ENCODE data around the gene CHPF2.

The CHPF2 gene
- 141 to 157 reads per million in 2 experiments for total RNA-seq

DNA sequence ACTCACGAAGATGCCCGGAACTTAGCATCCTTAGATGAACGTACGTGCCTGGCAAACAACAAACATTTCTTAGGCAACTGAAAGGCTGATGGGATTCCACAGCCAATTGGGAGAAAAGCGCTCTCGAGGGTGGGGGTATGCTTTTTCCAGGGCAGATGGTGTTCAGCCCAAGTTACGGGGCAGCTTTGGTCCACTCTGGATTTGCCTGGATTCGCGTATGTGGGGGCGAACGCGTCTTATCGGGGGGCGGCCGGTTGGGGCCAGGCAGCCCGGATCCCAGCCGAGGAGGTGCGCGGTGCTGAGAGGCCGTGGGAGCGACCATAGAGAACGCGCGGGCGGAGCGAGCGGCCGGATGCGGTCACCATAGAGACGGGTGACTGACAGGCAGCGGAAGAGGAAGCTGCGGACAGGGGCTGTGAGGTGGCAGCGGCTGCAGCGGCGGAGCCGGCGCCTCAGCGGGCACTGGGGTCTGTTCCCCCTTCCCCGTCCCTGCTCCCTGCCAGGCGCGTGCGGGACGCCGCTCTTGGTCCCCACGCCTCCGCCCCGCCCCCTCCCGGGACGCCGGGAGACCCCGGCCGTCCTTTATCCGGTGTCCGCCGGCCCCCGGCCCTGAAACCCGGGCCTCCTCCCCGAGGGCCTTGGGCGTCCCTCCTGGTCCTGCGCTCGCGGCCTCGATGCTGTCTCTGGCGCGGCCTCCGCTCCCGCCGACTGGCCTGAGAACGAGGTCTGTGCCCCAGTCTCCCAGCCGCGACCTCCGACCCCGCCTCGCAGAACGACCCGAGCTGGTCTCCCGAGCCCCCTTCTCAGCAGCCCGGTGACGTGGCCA, at the start of gene CHPF2:
TSS of gene CHPF2 (plus strand) at position 393 of the 826 bp plus-strand sequence. CDS start 1,529 bp downstream, outside the sequence.
- peak; percentile 78 for DNase-seq (ENCODE audit: low read depth)

DNA sequence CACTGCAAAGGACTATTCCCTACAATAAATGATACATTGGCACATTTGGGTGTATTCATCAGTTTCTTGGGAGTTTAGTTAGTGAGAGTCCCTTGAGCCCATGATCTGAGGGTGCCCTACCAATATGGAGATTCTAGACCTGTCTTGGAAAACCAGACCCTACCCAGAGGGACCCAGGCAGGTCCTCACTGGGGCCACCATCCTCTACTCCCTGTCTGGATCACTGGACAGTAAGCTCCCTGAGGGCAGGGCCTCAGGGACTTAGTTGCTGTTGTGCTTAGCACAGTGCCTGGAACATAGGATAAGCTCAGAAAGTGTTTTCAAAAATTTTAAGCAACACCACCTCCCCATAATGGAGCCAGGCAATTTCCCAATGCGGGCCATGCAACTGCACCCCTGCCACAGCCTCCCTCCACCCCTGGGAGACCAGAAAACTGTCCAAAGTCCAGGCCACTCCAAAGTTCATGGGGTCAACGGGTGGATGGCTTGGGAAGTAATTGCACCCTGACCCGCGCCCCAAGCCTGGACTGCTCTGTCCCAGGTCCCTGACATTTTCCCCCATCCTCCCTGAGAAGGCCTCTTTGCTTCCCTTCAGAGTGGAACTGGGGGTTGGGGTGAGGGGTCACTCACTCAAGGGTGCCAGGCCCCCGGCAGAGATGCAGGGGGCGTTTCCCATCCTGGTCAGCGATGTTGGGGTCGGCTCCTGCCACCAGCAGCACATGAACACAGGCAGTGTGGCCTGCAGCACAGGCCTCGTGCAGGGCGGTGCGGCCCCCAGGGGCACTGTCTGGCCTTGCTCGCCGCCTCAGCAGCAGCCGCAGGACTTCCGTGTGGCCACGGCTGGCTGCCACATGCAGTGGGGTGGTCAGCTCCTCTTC, 46.3 kb upstream of the CHPF2 start:
- DNase-seq (ENCODE audit: low read depth): no peak

DNA sequence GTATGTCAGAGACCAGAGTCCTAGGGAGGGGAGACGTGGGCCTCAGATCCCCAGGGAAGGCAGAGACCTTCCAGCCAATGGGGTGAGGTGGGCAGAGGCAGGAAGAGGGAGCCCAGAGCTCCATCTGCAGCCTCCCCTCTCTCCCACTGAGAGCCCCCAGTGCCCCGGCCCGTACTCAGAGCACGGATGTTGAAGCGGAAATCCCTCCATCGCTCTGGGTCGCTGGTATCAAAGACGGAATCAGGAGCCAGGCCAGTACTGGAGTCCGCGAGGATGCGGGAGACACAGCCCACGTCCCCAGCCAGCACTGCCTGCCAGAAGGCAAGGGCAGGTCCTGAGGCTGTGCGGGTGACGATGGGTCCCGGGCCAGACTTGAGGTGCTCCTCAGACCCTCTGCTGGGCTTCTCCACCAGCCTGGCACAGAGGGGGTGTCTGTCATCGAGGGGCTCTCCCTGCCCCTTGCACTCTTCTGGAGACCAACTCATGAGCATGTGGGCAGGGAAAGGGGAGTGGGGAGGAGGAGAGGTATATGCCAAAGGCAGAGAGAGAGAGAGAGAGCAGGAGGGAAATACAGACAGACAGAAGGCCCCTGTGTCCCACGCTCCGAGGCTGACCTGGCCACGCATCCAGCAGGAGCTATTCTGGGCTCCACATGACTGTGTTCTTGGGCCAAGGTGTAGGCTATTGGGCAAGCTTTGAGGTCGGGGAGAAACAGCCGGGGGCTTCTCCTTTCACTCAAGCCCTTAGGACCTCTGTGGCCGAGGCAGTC, 45.5 kb upstream of the CHPF2 start, which contains the start of gene ASB10:
TSS of gene ASB10 (minus strand) at position 611 of the 769 bp plus-strand sequence. CDS start at position 491, 120 bp downstream.
- no peak for DNase-seq (ENCODE audit: low read depth)

GRCh38 chr7:151187409-151188251, 44.7 kb upstream of the CHPF2 start:
- no peak for DNase-seq (ENCODE audit: low read depth)

- DNase-seq (ENCODE audit: low read depth): no peak
Measured at GRCh38 chr7:151188252-151188542, 44.1 kb upstream of the CHPF2 start.

DNA sequence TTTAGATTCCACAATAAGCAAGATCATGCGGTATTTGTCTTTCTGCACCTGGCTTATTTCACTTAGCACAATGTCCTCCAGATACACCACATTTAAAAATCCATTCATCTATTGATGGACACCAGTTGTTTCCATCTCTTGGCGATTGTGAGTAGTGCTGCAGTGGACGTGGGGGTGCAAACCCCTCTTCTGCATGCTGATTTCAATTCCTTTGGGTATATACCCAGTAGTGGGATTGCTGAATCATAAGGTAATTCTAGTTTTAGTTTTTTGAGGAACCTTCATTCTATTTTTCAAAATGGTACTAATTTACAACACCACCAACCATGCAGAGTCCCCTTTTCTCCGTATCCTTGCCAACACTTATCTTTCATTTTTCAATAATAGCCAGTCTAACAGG, 43.2 kb upstream of the CHPF2 start:
- no peak for DNase-seq (ENCODE audit: low read depth)

GRCh38 chr7:151191544-151191943, 40.7 kb upstream of the CHPF2 start:
- DNase-seq (ENCODE audit: low read depth): no peak

- no peak for DNase-seq (ENCODE audit: low read depth)
Measured at GRCh38 chr7:151192002-151192539, 40.2 kb upstream of the CHPF2 start.

GRCh38 chr7:151193203-151193978, 38.9 kb upstream of the CHPF2 start:
- DNase-seq (ENCODE audit: low read depth): no peak

DNA sequence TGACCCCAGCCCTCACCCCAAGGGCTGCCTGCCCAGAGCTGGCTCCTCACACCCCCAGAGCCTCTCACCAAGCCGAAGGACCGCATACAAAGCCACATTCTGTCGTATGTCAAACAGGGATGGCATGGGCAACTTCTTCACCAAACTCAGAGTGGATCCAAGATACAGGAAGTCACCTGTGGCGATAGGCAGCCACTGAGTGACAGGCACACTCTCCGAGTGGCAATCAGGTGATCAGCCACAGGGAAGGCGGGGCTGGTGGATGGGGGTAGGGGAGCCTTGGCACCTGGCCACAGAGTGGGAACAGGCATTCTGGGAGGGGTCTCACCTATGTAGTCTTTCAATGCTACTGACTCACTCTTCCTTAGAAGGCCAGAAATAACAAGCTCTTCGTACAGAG, 38.1 kb upstream of the CHPF2 start:
- DNase-seq (ENCODE audit: low read depth): no peak

GRCh38 chr7:151195616-151196450, 36.5 kb upstream of the CHPF2 start:
- DNase-seq (ENCODE audit: low read depth): no peak

DNA sequence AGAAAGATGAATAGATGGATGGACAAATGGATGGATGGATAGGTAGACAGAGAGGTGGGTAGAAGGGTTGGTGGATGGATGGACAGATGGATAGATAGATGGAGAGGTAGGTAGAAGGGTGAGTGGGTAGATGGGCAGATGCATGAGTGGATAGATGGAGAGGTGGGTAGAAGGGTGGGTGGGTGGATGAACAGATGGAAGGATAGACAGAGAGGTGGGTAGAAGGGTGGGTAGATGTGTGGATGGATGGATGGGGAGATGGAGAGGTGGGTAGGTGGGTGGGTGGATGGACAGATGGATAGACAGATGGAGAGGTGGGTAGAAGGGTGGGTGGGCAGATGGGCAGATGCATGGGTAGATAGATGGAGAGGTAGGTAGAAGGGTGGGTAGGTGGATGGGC, 34.4 kb upstream of the CHPF2 start:
- no peak for DNase-seq (ENCODE audit: low read depth)

DNA sequence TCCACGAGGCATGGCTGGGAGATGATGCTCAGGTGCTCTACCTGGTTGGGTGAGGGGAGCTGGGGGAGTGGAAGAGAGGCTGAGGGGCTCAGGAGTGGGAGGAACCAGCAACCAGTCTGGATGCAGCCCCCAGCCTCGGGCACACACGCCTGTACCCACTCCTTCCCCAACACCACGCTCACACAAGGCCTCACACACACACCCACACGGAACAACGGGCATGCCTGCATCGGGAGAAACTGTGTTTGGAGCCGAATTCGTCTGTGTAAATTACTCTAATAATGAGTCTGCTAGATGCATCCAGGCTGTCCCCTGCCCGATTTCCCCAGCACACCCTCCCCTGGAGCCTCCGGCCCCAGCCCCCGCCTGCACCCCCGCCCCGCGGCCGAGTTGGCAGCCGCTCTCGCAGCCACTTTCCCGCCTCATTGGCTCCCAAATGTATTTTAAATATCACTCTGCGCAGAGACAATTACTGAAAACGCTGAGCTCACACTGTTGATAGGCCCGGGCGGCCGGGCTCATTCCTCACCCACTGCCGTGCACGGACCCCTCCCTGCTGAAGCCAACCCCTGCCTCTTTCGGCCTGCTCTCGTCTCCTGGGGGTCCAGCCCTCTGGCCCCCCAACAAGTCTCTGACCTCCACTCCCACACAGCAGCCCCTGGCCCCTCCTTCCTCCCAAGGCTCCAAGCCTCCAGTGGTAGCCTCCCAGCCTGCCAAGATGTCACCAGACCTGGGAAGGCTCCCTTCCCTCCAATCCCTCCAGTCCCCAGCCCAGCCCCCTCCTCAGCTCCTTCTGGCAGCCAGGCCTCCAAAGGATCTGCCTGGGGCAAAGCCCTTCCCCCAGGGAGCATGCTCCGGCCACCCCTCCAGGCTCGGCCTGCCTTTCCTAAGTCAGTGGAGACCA, 33.1 kb upstream of the CHPF2 start:
- no peak for DNase-seq (ENCODE audit: low read depth)

DNA sequence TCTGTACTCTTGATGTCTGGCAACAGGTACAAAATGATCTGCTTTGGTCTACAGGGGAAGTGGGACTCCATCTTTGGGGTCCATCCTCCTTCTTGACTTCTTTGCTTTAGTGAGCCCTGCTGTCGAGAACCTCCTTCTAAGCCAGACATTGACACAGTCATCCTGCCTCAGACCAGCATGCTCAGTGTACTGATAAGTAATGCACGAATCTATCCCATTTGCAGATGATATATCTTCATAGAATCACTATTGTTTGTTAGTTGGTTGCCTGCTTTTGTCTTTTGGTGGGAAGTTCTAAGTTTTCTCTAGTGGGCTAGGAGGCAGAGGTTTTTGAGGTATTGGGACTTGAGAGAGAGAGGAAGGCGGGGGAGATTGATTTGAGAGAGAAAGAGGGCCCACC, 30.9 kb upstream of the CHPF2 start:
- DNase-seq (ENCODE audit: low read depth): no peak

DNA sequence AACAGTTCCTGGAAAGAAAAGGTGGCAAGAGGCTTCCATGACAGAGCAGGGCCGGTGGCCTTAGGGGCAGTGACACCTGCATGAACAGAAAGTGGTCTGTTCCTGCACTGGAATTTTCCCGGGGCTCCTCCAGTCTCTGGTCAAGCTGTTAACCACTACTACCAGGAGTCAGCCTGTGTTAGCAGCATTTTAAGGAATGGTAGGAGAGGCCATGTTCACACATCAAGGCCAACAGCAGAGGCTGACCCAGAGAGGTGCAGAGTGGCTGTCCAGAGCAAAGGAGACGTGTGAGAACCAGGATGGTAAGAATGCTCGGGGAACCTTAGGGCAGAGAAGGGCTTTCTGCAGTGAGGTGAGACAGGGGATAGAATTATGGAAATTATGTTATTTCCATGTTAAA, 30.5 kb upstream of the CHPF2 start:
- no peak for DNase-seq (ENCODE audit: low read depth)

GRCh38 chr7:151202836-151203235, 29.4 kb upstream of the CHPF2 start:
- DNase-seq (ENCODE audit: low read depth): no peak

- DNase-seq (ENCODE audit: low read depth): no peak
Measured at GRCh38 chr7:151204383-151205032, 27.8 kb upstream of the CHPF2 start.

GRCh38 chr7:151205730-151206129, 26.6 kb upstream of the CHPF2 start:
- no peak for DNase-seq (ENCODE audit: low read depth)
